Upper lobe of right lung (tissue), 1 donor: ENCODE measurements around the gene ADORA2A. TPM values are rescaled to one million over a fixed set of nuclear protein-coding genes. Genes with fewer than 3 reads are reported as not detected.

ENCODE experiments used
- ATAC-seq: fragments of 200-7000 bp; cut with Tn5 transposase; one replicate; pipeline ENCODE4 v1.9.1; 2020; ENCODE audit warnings: mild to moderate bottlenecking, moderate library complexity
- DNase-seq: peaks from one replicate; pipeline ENCODE4 v3.0.0-alpha.2; 2020
- H3K27ac ChIP-seq: fragments of 200-600 bp; one replicate; pipeline ENCODE4 v1.8.0; 2022
- H3K27me3 ChIP-seq: fragments of 200-600 bp; one replicate; pipeline ENCODE4 v1.8.0; 2022; ENCODE audit warnings: mild to moderate bottlenecking
- H3K36me3 ChIP-seq: fragments of 200-600 bp; one replicate; pipeline ENCODE4 v1.8.0; 2022
- H3K4me1 ChIP-seq: fragments of 200-600 bp; one replicate; pipeline ENCODE4 v1.8.0; 2022
- H3K4me3 ChIP-seq: fragments of 200-600 bp; one replicate; pipeline ENCODE4 v1.8.0; 2022; ENCODE audit warnings: mild to moderate bottlenecking
- H3K9me3 ChIP-seq: fragments of 200-600 bp; one replicate; pipeline ENCODE4 v1.8.0; 2022
- intact Hi-C: fragments of 100-400 bp; cut with DNase I; formaldehyde crosslinking; loops from one replicate; pipeline ENCODE4 v1.11.0; 2022
- total RNA-seq: library from RNA; stranded (reverse); fragmentation: NEBNext Ultra II Directional; extraction: Animal tissue kit (Norgen Biotek cat#: 25700); gene quantifications from one replicate; pipeline ENCODE4 v1.2.1, GENCODE V29; 2021
- TF ChIP-seq, protein P1 (sequence below): fragments of 200-600 bp; IDR thresholded peaks from one replicate; pipeline ENCODE4 v1.8.0; 2022; ENCODE audit warnings: antibody characterized with exemption
- donor health status: DM: no; HTN: yes; CAD: no; lungs with severe emphysema.

Gene ADORA2A
- total RNA-seq, 1 donor from 2014 or later, result 17.2 TPM

DNA sequence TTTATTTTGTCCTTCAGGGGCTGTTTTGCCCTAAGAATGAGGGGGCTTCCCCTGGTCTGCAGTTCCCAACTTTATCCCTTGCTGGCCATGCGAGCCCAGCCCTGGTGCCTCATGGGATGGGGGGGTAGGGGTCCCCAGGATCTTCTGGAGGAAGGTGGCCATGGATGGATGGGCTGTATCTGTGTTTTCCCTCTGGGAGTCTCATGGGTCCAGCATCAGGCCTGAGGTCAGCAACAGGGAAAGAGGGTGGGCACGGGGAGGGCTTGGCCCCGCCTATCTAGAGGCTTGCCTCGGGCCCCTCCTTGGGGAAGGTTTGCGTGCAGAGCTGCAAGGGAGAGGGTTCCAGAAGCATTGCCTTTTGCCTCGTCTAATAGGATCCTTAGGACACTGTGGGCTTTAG is 10.8 kb upstream of the ADORA2A start:
- no peak overlapping the region for H3K4me3 ChIP-seq
- H3K9me3 ChIP-seq, result no peaks in the 10 kb centered on the region
- intact Hi-C loops, result no loop called here
- no peak for DNase-seq
- peaks cover 43% of the 10 kb centered on the region for H3K36me3 ChIP-seq
- ATAC-seq, result no peak
- H3K27me3 ChIP-seq, result no peaks in the 10 kb centered on the region
- H3K27ac ChIP-seq, result no peak overlapping the region
- TF ChIP-seq, protein P1, sequence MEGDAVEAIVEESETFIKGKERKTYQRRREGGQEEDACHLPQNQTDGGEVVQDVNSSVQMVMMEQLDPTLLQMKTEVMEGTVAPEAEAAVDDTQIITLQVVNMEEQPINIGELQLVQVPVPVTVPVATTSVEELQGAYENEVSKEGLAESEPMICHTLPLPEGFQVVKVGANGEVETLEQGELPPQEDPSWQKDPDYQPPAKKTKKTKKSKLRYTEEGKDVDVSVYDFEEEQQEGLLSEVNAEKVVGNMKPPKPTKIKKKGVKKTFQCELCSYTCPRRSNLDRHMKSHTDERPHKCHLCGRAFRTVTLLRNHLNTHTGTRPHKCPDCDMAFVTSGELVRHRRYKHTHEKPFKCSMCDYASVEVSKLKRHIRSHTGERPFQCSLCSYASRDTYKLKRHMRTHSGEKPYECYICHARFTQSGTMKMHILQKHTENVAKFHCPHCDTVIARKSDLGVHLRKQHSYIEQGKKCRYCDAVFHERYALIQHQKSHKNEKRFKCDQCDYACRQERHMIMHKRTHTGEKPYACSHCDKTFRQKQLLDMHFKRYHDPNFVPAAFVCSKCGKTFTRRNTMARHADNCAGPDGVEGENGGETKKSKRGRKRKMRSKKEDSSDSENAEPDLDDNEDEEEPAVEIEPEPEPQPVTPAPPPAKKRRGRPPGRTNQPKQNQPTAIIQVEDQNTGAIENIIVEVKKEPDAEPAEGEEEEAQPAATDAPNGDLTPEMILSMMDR, result no peak
- H3K4me1 ChIP-seq, result peaks cover 29% of the 10 kb centered on the region

- Histone ChIP-seq H3K9me3 (no peaks in the 10 kb centered on the region), H3K27me3 (no peaks in the 10 kb centered on the region), H3K4me3 (no peak overlapping the region), H3K36me3 (peaks cover 43% of the 10 kb centered on the region), H3K4me1 (peaks cover 29% of the 10 kb centered on the region), H3K27ac (no peak overlapping the region)
- no peak for DNase-seq
- ATAC-seq, result no peak
- TF ChIP-seq, protein P1, result no peak
- intact Hi-C loops, result no loop called here
Observed at GRCh38 chr22:24417200-24417599, 10.2 kb upstream of the ADORA2A start.

- Histone ChIP-seq H3K9me3 (no peaks in the 10 kb centered on the region), H3K27me3 (no peaks in the 10 kb centered on the region), H3K27ac (no peak overlapping the region), H3K4me3 (no peak overlapping the region), H3K4me1 (peaks cover 29% of the 10 kb centered on the region), H3K36me3 (peaks cover 35% of the 10 kb centered on the region)
- intact Hi-C loops, result no loop called here
- TF ChIP-seq, protein P1, result no peak
- ATAC-seq (peak; percentile 1), DNase-seq (no peak)
Observed at GRCh38 chr22:24417901-24418641, 9.3 kb upstream of the ADORA2A start.

DNA sequence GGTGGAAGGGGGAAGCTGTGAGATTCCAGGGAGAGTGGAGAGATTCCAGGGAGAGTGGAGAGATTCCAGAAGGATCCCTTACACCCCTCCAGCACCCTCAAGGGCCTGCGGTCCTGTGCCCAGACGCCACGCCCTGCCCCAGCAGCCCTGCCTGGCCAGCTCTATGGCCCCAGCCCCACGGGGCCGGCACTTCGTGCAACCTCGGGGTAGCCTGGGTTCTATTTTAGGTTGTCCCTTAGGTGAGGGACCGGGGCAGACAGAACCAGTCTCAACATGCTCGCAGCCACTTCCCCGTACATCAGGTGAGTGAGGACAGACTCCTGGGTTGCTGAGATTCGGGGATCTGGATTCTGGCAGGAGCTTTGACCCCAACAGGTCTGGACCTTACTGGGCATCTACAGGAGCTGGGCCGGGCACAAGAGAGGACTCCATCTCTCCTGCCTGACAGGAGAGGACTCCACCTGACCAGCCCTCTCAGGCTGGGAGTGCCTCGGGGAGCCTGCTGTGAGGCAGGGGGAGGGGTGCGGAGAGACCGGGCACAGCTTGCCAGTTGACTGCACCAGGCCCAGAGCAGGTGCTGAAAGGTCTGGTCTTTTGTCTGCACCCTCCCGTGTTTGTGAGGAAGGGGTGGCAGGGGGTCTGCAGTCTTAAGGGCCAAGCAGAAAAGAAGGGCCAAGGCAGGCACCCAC is 8.5 kb upstream of the ADORA2A start:
- peaks cover 26% of the 10 kb centered on the region for H3K36me3 ChIP-seq
- H3K9me3 ChIP-seq, result no peaks in the 10 kb centered on the region
- peak; percentile 11 for ATAC-seq
- H3K27me3 ChIP-seq, result no peaks in the 10 kb centered on the region
- peaks cover 33% of the 10 kb centered on the region for H3K4me1 ChIP-seq
- intact Hi-C loops, result no loop called here
- TF ChIP-seq, protein P1, result no peak
- no peak for DNase-seq
- no peak overlapping the region for H3K4me3 ChIP-seq
- no peak overlapping the region for H3K27ac ChIP-seq

DNA sequence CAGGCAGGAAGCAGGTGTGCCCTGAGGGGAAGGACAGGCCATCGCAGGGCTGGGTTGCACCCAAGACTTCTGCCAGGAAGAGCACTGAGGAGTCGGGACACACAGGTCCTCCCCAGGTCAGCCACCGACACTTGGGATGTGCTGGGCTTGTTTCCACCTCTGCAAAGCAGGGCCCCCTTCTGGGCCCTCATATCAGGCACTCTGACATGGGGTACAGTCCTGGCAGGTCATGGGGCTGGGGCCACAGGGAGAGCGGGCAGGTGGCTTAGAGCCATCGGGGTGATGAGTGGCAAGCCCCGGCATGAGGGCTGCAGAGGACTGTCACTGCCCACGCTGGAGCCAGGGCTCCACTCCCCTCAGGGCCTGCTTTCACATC is 7.9 kb upstream of the ADORA2A start:
- intact Hi-C loops, result no loop called here
- no peaks in the 10 kb centered on the region for H3K9me3 ChIP-seq
- DNase-seq (no peak), ATAC-seq (no peak)
- TF ChIP-seq, protein P1, result no peak
- no peaks in the 10 kb centered on the region for H3K27me3 ChIP-seq
- no peak overlapping the region for H3K27ac ChIP-seq
- H3K36me3 ChIP-seq, result peaks cover 21% of the 10 kb centered on the region
- H3K4me3 ChIP-seq, result no peak overlapping the region
- peaks cover 31% of the 10 kb centered on the region for H3K4me1 ChIP-seq
